ENCODE results near the gene CC2D1A.

The CC2D1A gene

GRCh38 chr19:13905634-13906520 is at the start of gene CC2D1A, which contains the start of gene BRME1:
Gene CC2D1A (plus strand): TSS chr19:13906201. CDS start chr19:13906442, 241 bp downstream.
Gene BRME1 (minus strand): TSS chr19:13906117. CDS start chr19:13904892, 1,225 bp downstream.
- DNase-seq = peak; percentile 98

GRCh38 chr19:13856497-13856896 is 49.5 kb upstream of the CC2D1A start:
- no peak for DNase-seq

GRCh38 chr19:13859361-13859880 is 46.6 kb upstream of the CC2D1A start:
- DNase-seq = no peak

- DNase-seq = no peak
These were observed 45.2 kb upstream of the CC2D1A start for GRCh38 chr19:13860679-13861391.

GRCh38 chr19:13861392-13861713 is 44.6 kb upstream of the CC2D1A start:
- no peak for DNase-seq

- DNase-seq = peak; percentile 98
These were observed 44.1 kb upstream of the CC2D1A start for GRCh38 chr19:13861714-13862531.

GRCh38 chr19:13864046-13864666 is 41.8 kb upstream of the CC2D1A start:
- no peak for DNase-seq

- DNase-seq = peak; percentile 55
These were observed 41.1 kb upstream of the CC2D1A start for GRCh38 chr19:13864667-13865570.

- DNase-seq = peak; percentile 63
These were observed 40.2 kb upstream of the CC2D1A start for GRCh38 chr19:13865571-13866462.

GRCh38 chr19:13866463-13867046 is 39.4 kb upstream of the CC2D1A start:
- DNase-seq = no peak

- no peak for DNase-seq
These were observed 37.3 kb upstream of the CC2D1A start for GRCh38 chr19:13868663-13869062.

- no peak for DNase-seq
These were observed 36.7 kb upstream of the CC2D1A start for GRCh38 chr19:13869281-13869680.

- no peak for DNase-seq
These were observed 35.1 kb upstream of the CC2D1A start for GRCh38 chr19:13870873-13871272.

- no peak for DNase-seq
These were observed 33.7 kb upstream of the CC2D1A start for GRCh38 chr19:13872339-13872694.

- peak; percentile 74 for DNase-seq
These were observed 33.2 kb upstream of the CC2D1A start for GRCh38 chr19:13872695-13873389.

- no peak for DNase-seq
These were observed 32.0 kb upstream of the CC2D1A start for GRCh38 chr19:13873834-13874515.

GRCh38 chr19:13875824-13876223 is 30.2 kb upstream of the CC2D1A start:
- DNase-seq = no peak

GRCh38 chr19:13876834-13877233 is 29.2 kb upstream of the CC2D1A start, which contains the start of gene NANOS3:
Gene NANOS3 (plus strand): TSS chr19:13877134. CDS start chr19:13877249, 115 bp downstream.
- DNase-seq = no peak

GRCh38 chr19:13877303-13877702 is 28.7 kb upstream of the CC2D1A start:
- DNase-seq = no peak

All from activated CD8-positive, alpha-beta memory T cell treated with anti-CD3 and anti-CD28 coated beads, Interleukin-2, amount 50 U/mL, for 48 hours (primary cell).